Measurements from ENCODE around the gene TRAFD1.
"Not testable (repeated sequence)": the region's sequence is repeated elsewhere in the genome, so short reads cannot be mapped to it uniquely, and the experiment has no call there.

TRAFD1 gene

GRCh38 chr12:112149596-112149995, 24.2 kb downstream of the TRAFD1 start:
- no peak for TF ChIP-seq CTCF (conservative IDR thresholded peaks at IDR 0.05; ENCODE audit: low read depth, low read length)
- no peak for DNase-seq (ENCODE audit: low read depth)
- no peak overlapping the region for H3K4me3 ChIP-seq (ENCODE audit: low read depth, low read length)

GRCh38 chr12:112151766-112152541, 26.6 kb downstream of the TRAFD1 start:
- no peak overlapping the region for H3K4me3 ChIP-seq (ENCODE audit: low read depth, low read length)
- no peak for DNase-seq (ENCODE audit: low read depth)
- TF ChIP-seq CTCF (conservative IDR thresholded peaks at IDR 0.05; ENCODE audit: low read depth, low read length), result no peak

- no peak for TF ChIP-seq CTCF (conservative IDR thresholded peaks at IDR 0.05; ENCODE audit: low read depth, low read length)
- no peak for DNase-seq (ENCODE audit: low read depth)
- no peak overlapping the region for H3K4me3 ChIP-seq (ENCODE audit: low read depth, low read length)
Observed at GRCh38 chr12:112153181-112153892, 28.0 kb downstream of the TRAFD1 start.

GRCh38 chr12:112153893-112154219, 28.5 kb downstream of the TRAFD1 start:
- DNase-seq (ENCODE audit: low read depth), result no peak
- H3K4me3 ChIP-seq (ENCODE audit: low read depth, low read length), result no peak overlapping the region
- no peak for TF ChIP-seq CTCF (conservative IDR thresholded peaks at IDR 0.05; ENCODE audit: low read depth, low read length)

- not testable (repeated sequence) for DNase-seq (ENCODE audit: low read depth); H3K4me3 ChIP-seq (ENCODE audit: low read depth, low read length)
Observed at GRCh38 chr12:112158461-112159145, 33.2 kb downstream of the TRAFD1 start.

- DNase-seq (ENCODE audit: low read depth), result no peak
- no peak for TF ChIP-seq CTCF (conservative IDR thresholded peaks at IDR 0.05; ENCODE audit: low read depth, low read length)
- H3K4me3 ChIP-seq (ENCODE audit: low read depth, low read length), result no peak overlapping the region
Observed at GRCh38 chr12:112159146-112159541, 33.8 kb downstream of the TRAFD1 start.

GRCh38 chr12:112160611-112161010, 35.3 kb downstream of the TRAFD1 start:
- TF ChIP-seq CTCF (conservative IDR thresholded peaks at IDR 0.05; ENCODE audit: low read depth, low read length), result no peak
- H3K4me3 ChIP-seq (ENCODE audit: low read depth, low read length), result no peak overlapping the region
- DNase-seq (ENCODE audit: low read depth), result no peak
